Astrocyte of the spinal cord (primary cell): ENCODE measurements around the gene VOPP1.

Experiments
- DNase-seq: peaks from one replicate; pipeline ENCODE4 v3.0.0; 2011; ENCODE audit warnings: low read depth, low spot score
- H3K4me3 ChIP-seq: 2 replicates; pipeline ENCODE4 v1.5.1; 2011; ENCODE audit warnings: low read depth, mild to moderate bottlenecking, low read length, moderate library complexity
- CTCF ChIP-seq: IDR thresholded peaks from 2 replicates; pipeline ENCODE4 v1.5.1; 2012; ENCODE audit warnings: low read depth, mild to moderate bottlenecking, low read length, inconsistent platforms
- in situ Hi-C: cut with HindIII; loops from 2 replicates; pipeline ENCODE4 v1.10.0; 2017; ENCODE audit warnings: low sequenced_read_pairs

Gene VOPP1

GRCh38 chr7:55449992-55450535 is 122.2 kb downstream of the VOPP1 start:
- DNase-seq: no peak
- in situ Hi-C loops: no loop called here
- no peak overlapping the region for H3K4me3 ChIP-seq
- no peak for TF ChIP-seq CTCF

- TF ChIP-seq CTCF: no peak
- in situ Hi-C loops: no loop called here
- no peak overlapping the region for H3K4me3 ChIP-seq
- DNase-seq: no peak
Observed at GRCh38 chr7:55449205-55449991, 122.9 kb downstream of the VOPP1 start.

- no peak for TF ChIP-seq CTCF
- H3K4me3 ChIP-seq: no peak overlapping the region
- DNase-seq: no peak
- in situ Hi-C loops: no loop called here
Observed at GRCh38 chr7:55448526-55448925, 123.8 kb downstream of the VOPP1 start.

- no peak overlapping the region for H3K4me3 ChIP-seq
- TF ChIP-seq CTCF: no peak
- in situ Hi-C loops: no loop called here
- no peak for DNase-seq
Observed at GRCh38 chr7:55444786-55445185, 127.5 kb downstream of the VOPP1 start.

- no peak overlapping the region for H3K4me3 ChIP-seq
- DNase-seq: peak; percentile 76
- TF ChIP-seq CTCF: no peak
- in situ Hi-C loops: no loop called here
Observed at GRCh38 chr7:55441774-55442522, 130.4 kb downstream of the VOPP1 start.

- in situ Hi-C loops: no loop called here
Observed at GRCh38 chr7:55441002-55441401, 131.3 kb downstream of the VOPP1 start.

More at GRCh38 chr7:55441002-55441401, 131.3 kb downstream of the VOPP1 start:
- DNase-seq: no peak
- TF ChIP-seq CTCF: no peak
- no peak overlapping the region for H3K4me3 ChIP-seq
